GM19193 (cell line): ENCODE measurements around the gene MAST4.

Source experiments
- POLR2A ChIP-seq: IDR thresholded peaks from 4 replicates; pipeline ENCODE4 v1.6.1; 2011; ENCODE audit not compliant: insufficient read depth, insufficient read length; ENCODE audit errors: extremely low read depth

MAST4 gene

DNA sequence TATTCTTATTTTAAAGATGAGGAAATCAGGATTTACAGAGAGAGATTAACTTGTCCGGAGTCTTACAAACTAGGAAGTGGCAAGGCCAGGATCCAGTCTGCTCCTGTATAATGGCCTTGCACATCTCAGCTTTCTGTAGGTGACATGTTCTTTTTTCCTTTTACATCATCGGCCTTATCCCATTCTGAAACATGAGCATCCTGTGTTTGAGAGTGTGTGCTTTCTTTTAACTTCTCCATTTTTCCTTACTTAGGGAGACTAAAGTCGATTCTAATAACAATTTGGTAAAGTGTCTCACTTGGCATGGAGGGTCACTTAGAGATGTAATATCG, 385.8 kb downstream of the MAST4 start:
- no peak for TF ChIP-seq POLR2A

DNA sequence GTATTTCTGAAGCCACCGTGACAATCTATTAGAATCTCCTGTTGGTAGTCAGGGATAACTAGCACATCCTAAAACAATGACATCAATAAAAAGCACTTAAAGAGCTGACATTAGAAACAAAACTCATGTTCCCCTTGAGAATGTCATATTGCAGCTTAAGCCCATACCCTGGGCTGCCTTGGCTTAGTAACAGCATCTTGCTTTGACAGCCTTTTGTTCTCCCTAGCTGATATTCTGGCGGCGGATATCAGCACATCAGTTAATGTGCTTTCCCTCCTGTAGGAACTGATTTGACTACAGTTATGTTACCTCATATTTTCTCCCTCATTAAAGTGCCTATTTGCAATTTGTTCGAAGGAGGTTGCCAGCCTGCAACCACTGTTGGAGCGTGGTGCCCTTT, 386.3 kb downstream of the MAST4 start:
- no peak for TF ChIP-seq POLR2A

DNA sequence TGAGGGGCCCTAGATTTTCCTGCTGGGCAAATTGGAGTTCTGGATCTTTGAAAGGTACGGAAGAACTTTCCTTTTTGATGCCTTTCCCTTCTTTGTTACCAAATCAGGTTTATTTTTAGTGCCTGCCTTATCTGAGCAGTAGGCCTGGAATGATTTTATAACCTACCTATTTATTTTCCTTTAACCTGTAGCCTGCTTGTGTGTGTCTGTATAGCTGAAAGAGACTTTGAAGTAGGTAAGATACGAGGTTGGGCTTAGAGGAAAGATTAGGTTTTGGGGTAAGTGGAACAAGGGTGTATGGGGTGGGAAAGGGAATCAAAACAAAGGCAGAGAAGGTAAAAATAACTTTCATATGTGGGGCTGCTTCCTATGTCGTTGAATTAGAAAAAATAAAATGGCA, 389.2 kb downstream of the MAST4 start:
- no peak for TF ChIP-seq POLR2A

DNA sequence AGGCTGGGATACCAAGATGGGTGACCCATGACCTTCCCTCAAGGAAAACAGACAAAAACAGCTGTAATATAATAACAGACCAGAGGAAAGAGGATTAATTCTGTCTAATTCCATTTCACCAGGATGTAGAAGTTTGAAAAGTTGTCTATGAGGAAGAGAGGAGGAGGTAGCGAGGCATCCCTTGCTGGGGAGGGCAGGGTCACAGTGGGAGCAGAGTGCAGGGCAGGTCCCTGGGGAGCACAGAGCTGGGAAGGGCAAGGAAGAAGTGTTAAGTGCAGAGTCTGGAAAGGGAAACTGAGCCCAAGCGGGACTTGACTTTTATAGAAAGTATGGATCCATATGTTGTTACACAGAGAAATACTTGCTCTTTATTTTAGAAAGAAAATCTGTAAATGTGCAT, 389.8 kb downstream of the MAST4 start:
- no peak for TF ChIP-seq POLR2A

DNA sequence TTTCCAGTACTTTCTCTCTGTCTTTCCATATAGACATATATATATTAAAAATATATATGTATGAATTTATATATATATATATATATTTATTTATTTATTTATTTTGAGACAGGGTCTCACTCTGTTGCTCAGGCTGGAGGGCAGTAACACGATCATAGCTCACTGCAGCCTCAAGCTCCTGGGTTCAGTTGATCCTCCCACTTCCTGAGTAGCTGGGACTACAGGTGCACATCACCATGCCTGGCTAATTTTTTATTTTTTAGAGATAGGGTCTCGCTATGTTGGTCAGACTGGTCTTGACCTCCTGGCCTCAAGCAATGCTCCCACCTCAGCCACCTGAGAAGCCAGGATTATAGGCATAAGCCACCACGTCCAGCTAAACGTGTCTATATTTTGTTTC, 390.3 kb downstream of the MAST4 start:
- TF ChIP-seq POLR2A = no peak

DNA sequence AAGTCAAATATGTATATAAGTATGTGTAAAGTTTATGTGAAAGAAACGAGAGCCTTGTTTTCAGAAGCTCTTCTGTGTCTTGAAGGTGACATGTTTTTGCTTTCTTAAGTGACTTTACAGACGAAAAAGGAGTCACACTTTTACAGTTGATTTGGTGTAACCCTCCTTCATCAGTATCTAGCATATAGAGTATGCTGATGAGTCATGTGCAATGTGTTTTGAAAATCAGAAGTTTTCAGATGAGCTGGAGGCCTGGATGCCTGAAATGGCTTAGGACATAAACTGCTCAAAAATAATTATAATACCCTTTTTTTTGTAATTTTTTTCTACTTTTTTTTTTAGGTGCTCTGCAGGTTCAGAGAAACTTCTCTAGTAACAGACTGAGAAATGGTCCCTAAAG, 390.9 kb downstream of the MAST4 start:
- TF ChIP-seq POLR2A = no peak

DNA sequence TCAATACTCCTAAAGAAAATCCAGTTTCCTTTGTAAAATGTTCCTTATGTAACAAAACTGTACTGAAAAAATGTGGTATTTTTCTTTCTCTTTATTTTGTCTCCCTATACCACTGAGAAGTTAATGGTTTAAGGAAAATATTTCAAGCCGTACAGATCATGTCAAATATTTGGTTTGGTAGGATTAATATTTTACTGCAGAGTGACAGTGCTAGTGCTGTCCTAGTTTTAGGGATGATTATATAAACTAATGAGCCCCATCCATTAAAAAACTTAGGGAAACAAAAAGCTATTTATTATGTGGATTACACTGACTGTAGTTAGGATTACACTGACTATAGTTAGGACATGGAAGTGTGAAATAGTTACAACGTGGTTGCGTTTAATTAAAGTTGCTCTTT, 391.3 kb downstream of the MAST4 start:
- TF ChIP-seq POLR2A = no peak

DNA sequence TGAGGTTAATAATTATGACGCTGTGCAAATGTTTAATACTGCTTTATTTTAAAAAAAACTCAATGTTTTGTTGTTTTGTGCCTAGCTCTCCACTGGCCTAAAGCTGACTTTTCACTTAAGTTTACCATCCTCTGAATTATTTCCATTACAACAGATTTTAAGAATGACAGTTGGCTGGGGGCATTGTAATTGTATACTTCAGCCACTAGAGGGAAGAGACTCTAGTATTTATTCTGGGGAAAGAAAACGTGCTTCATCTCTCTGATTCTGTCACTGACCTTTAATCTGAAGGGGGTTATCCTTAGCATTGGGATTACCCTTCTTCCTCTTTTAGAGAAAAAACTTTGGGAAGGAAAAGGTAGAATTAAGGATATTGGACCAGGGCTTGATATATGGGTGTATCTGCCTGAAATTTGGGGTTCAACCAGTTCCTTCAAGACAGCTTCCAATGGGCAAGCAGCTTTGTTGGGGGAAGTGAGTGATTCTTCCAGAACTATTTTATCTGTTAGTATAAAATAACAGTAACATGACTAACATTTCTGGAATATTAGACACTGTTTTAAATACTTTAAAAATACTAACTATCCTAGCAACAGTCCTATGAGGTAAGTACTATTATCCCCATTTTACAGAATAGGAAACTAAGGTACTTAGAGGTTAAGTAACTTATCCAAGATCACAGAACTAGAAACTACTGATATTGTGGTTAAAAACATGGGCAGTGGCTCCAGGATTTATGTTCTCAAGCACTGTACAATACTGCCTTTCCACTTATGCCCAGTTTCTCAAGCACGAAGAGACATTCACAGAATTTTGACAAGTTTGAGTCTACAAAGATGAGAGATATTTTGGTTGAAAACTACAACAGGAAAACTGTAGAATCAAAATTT, 392.0 kb downstream of the MAST4 start:
- TF ChIP-seq POLR2A = no peak

DNA sequence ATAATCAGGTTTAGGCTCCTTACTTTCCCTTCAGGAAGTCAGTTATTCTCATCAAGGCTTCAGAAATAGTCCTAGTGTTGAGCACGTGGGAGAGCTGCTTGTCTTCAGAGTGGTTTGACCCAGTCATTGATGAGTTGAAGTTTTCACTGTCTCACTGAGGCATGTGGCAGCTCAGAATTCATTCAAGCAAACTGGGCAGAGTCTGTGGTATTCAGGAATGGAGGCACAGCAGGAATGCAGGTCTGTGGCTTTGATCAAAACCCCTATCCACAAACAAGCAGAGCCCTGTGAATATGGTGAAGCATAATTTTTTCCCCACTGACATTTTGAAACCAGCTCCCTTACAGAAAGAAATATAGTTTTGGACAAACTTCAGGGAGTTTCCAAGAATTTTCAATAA, 393.1 kb downstream of the MAST4 start:
- no peak for TF ChIP-seq POLR2A

DNA sequence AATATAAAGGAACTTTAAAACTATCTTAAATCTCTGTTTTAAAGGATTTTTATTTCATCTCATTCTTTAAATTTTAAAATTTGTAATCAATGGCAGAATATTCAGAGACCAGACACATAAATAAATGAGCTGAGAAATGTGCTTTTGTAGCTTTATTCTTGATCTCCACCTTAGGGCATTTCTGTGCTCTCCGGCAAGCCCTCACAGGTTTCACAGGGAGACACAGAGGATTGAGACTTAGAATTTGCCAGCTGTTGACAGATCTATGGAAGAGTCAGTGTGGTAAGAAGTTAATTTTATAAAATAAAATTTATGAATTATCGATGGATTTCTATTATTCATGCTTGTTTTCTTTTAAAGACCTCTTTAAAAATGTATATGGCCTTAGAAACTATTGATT, 393.6 kb downstream of the MAST4 start:
- TF ChIP-seq POLR2A = no peak

DNA sequence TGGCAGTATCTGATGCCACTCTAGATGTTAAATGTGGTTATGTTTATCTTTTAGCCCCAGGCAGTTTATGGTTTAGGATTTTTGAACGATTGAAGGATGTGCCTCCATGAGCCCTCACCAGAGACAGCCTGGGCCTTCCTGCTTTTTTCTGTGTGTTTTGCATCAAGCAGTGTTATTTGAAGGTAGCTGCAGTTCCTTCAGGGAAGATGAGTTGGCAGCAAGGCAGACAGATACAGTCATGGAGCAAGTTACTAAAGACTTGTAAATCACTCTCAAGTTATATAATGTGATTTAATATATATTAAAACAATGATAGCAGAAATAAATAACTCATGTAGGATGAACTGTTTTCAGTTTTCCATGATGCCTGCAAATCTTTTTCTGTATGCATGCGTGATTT, 395.6 kb downstream of the MAST4 start:
- TF ChIP-seq POLR2A = no peak

DNA sequence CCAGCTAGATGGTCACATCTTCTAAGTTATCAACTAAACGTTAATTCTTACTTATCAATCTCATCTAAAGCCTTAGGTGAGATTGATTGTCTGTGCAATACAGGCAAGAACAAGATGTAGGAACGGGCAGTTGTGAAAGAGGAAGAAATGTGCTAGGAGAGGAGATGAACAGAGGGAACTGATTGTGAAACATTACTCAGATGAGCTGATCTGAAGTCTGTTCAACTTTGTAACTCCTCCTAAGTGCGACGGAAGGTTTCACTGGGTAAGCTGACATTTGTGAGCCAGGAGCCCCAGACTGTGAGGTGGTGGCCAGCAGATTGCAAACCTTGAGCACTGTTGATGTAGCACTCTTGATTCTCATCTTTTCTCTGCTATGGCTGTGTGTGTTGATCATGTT, 396.4 kb downstream of the MAST4 start:
- TF ChIP-seq POLR2A = no peak

DNA sequence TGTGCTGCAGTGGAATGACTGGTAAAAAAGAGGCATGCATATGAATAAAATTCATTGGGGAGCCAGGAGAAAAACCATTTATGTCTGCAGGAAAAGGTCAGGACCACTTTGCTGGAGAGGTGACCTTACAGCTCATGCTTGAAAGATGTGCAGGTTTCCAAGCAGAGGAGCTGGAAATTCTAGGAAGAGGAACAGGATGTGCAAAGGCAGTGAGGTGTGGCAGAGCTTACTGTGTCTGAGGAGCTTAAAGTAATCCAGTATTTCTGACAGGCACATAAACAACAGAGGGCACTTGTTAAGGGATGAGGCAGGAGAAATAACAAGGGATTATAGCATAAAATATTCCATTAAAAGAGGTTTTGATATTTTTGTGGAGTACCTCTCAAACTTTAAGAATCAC, 397.3 kb downstream of the MAST4 start:
- TF ChIP-seq POLR2A = no peak

DNA sequence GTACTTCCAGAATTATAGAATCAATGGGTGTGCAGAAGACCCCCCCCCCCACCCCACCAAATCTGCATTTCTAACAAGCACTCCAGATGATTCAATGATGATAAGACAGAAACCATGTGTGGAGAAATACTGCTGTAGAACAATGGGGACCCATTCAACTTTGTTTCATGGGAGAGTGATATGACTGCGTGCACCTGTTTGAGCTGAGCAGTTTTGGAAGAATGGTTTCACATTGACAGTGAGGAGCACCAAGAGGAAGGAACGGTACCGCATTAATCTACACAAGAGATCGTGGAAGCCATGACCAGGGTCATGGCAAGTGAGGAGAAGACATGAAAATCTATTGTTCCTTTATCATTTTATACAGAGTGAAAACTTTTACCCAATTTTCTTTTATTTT, 397.7 kb downstream of the MAST4 start:
- TF ChIP-seq POLR2A = no peak

DNA sequence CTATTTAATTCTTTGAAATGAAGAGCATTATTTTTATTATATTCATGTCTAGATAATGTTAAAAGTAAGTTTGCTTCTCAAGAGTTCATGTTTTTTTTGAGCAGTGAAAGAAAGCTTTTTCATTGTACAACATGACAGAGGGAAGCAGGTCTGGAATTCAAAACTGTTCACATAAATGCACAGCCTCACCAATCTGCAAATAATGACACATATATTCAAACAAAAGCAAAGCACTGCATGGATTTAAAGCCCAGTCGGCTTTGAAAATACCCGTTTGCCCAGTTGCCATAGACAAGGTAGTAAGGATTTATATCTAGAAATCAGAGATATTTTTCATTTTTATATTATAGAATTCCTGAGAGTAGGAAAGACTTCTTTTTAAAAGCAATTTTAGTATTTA, 398.6 kb downstream of the MAST4 start:
- no peak for TF ChIP-seq POLR2A

DNA sequence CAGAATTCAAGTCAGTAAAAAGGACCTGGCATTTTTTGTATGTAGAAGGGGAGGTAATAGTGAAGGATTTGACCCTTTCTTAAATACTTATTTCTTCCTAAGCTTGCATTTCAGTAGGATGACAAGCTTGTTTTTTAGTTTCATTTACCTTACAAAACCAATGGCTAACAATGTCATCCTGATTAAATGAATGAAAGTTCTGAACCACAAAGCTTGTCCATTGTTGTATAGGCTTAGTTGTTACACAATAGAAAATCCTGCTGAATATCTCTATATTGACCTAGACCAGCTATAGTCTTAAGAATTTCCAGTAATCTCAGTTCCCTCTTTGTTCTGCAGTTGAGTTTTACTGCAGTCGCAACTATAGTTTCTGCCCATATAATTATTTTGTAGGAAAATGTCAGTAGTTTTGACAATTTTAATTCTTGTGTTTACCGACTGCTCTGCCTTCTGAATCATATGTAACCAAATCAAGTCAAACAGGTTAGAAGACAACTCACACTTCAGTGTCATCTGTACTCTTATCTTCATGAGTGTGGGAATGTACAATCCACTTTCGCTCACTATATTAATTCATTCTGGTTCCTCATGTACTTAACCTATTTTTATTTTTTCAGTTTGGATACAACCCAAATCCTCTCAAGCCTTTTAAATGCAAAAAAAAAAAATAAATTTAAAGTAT, 404.7 kb downstream of the MAST4 start:
- TF ChIP-seq POLR2A = no peak

DNA sequence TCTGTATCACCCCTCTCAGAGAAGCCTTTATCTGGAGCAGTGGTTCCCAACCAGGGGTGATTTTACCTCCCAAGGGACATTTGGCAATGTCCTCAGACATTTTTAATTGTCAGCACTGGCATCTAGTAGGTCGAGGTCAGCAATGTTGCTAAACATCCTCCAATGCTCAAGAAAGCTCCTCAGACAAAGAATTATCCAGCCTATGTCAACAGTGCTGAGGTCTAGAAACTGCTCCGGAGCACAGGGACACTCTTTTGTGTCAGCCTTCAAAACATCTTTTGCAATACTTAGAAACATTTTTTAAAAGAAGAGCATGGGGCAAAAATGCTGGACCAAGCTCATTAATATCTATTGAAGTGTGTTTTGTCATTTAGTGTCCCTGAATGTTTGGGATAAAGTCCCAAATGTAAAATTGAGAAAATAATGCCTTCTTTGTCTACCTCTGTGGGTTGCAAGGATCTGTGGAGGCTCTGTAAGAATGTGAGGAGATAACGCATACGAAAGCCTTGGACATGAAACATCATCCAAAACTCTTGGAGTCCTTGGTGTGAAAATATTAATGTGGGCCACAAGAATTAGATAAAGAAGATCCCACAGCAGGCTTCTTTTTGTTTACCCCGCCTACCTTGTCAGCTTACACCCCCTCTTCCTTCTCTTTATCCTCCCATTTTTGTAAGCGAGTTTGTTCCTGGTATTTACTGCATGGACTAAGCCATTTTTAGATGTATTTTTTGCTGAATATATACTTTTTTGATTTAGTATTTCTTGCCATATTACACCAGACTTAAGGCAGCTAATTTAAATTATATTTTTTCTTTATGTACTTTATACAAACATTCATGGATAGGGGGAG, 406.9 kb downstream of the MAST4 start:
- no peak for TF ChIP-seq POLR2A

DNA sequence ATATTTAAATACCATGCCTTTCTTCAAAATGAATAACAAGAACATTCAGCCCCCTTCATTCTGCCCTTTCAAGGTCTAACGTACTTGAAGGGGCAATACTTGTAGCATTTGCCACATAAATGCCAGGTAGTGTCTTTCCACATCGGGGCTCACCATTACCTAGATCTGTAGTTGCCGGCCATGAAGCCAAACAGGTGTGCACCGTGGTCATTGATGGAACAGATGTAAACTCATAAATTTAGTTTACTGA, 407.4 kb downstream of the MAST4 start:
- no peak for TF ChIP-seq POLR2A
